Sigmoid colon (tissue), 4 donors: ENCODE measurements around the gene MEI1.

Experiments
- EP300 ChIP-seq, 4 donors: sonication (generic); formaldehyde crosslinking; IDR thresholded peaks; one replicate each; pipeline ENCODE4 v1.6.1; 2017; ENCODE audit warnings: antibody characterized with exemption in 4 of 4
- POLR2A ChIP-seq, 2 donors: fragments of 450-650 bp; IDR thresholded peaks; one replicate each; pipeline ENCODE4 v1.6.1; 2016; ENCODE audit warnings: antibody characterized with exemption in 2 of 2, mild to moderate bottlenecking in 2 of 2, moderate library complexity in 2 of 2
- POLR2AphosphoS5 ChIP-seq, 4 donors: sonication (generic); formaldehyde crosslinking; IDR thresholded peaks; one replicate each; pipeline ENCODE4 v1.6.1; 2017; ENCODE audit warnings: antibody characterized with exemption in 4 of 4
- TF ChIP-seq, protein P1 (sequence below), 4 experiments: fragments of 450-650 bp in 3 of 4; fragments of 200-600 bp in 1 of 4; IDR thresholded peaks; one replicate each; pipeline ENCODE4 v1.5.1; 2016 to 2019; ENCODE audit warnings: antibody characterized with exemption in 4 of 4, mild to moderate bottlenecking in 3 of 4, moderate library complexity in 2 of 4

DNA sequence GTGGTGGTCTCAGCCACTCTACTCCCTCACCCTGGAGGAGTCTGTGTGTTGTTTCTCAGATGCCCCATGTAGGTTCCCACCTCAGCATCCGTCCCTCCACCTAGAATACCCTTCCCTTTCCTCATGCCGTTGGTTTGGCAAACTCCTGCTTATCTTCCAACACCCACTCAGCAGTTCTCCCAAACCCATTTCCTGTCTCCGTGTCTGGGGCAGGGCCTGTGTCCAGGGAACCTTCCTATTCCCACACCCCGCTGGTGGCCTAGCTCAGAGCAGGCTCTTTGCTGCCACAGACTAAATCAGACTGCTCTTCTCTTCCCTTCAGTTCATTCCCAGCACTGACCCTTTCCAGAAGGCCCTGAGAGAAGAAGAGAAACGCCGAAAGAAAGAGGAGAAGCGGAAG lies 126.1 kb downstream of the MEI1 start:
- TF ChIP-seq, protein P1, sequence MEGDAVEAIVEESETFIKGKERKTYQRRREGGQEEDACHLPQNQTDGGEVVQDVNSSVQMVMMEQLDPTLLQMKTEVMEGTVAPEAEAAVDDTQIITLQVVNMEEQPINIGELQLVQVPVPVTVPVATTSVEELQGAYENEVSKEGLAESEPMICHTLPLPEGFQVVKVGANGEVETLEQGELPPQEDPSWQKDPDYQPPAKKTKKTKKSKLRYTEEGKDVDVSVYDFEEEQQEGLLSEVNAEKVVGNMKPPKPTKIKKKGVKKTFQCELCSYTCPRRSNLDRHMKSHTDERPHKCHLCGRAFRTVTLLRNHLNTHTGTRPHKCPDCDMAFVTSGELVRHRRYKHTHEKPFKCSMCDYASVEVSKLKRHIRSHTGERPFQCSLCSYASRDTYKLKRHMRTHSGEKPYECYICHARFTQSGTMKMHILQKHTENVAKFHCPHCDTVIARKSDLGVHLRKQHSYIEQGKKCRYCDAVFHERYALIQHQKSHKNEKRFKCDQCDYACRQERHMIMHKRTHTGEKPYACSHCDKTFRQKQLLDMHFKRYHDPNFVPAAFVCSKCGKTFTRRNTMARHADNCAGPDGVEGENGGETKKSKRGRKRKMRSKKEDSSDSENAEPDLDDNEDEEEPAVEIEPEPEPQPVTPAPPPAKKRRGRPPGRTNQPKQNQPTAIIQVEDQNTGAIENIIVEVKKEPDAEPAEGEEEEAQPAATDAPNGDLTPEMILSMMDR (IDR thresholded peaks at IDR 0.05) = no peak
- TF ChIP-seq EP300 (IDR thresholded peaks at IDR 0.05) = no peak
- no peak for TF ChIP-seq POLR2A (IDR thresholded peaks at IDR 0.05)
- no peak for TF ChIP-seq POLR2AphosphoS5 (IDR thresholded peaks at IDR 0.05)
